Measurements from ENCODE around the gene TRIM71. TPM values are rescaled to one million over a fixed set of nuclear protein-coding genes. Genes with fewer than 3 reads are reported as not detected.
"Not testable (repeated sequence)": the region's sequence is repeated elsewhere in the genome, so short reads cannot be mapped to it uniquely, and the experiment has no call there.

The TRIM71 gene
- total RNA-seq, 4 donors from 2014 or later, result not detected

DNA sequence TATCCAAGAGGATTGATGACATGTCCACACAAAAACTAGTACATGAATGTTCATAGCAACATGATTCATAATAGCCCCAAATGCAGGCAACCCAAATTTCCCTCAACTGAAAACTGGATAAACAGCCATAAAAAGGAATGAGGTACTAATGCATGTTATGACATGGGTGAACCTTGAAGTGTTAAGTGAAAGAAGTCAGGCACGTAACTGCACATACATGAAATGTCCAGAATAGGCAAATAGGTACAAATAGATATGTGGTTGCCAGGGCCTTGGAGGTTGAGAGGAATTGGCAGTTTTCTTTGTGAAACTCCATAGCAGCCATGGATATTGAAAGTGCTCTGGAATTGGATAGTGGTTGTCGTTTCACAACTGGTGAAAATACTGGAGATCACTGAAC, 81.5 kb downstream of the TRIM71 start:
- intact Hi-C loops (cut with DNase I; ENCODE audit: low total_unique reads) (no loop called here), in situ Hi-C loops (cut with MboI; ENCODE audit: low pct_ligation_motif_present in 1 of 4, low pct_unique_long_range_greater_than_20kb in 1 of 4, low sequenced_read_pairs in 3 of 4) (no loop called here)
- no peak overlapping the region for H3K4me3 ChIP-seq
- peaks cover 10% of the 10 kb centered on the region for H3K27me3 ChIP-seq
- H3K9me3 ChIP-seq, result no peaks in the 10 kb centered on the region
- no peaks in the 10 kb centered on the region for H3K36me3 ChIP-seq
- TF ChIP-seq EP300 (IDR thresholded peaks at IDR 0.05; ENCODE audit: low read depth) (no peak), POLR2A (IDR thresholded peaks at IDR 0.05) (no peak), POLR2AphosphoS5 (IDR thresholded peaks at IDR 0.05) (no peak)
- TF ChIP-seq, protein P1, sequence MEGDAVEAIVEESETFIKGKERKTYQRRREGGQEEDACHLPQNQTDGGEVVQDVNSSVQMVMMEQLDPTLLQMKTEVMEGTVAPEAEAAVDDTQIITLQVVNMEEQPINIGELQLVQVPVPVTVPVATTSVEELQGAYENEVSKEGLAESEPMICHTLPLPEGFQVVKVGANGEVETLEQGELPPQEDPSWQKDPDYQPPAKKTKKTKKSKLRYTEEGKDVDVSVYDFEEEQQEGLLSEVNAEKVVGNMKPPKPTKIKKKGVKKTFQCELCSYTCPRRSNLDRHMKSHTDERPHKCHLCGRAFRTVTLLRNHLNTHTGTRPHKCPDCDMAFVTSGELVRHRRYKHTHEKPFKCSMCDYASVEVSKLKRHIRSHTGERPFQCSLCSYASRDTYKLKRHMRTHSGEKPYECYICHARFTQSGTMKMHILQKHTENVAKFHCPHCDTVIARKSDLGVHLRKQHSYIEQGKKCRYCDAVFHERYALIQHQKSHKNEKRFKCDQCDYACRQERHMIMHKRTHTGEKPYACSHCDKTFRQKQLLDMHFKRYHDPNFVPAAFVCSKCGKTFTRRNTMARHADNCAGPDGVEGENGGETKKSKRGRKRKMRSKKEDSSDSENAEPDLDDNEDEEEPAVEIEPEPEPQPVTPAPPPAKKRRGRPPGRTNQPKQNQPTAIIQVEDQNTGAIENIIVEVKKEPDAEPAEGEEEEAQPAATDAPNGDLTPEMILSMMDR (IDR thresholded peaks at IDR 0.05), result no peak
- DNase-seq, result no peak
- 78 to 90% methylated on average over 1 to 2 of the region's 2 CpGs for WGBS, 2 donors (ENCODE audit: low coverage in 1 of 2)
- no peak overlapping the region for H3K27ac ChIP-seq
- H3K4me1 ChIP-seq, result no peaks in the 10 kb centered on the region

- WGBS, 2 donors (ENCODE audit: low coverage in 1 of 2), result 61 to 63% methylated on average over 5 to 6 of the region's 7 CpGs
- no peaks in the 10 kb centered on the region for H3K9me3 ChIP-seq
- in situ Hi-C loops (cut with MboI; ENCODE audit: low pct_ligation_motif_present in 1 of 4, low pct_unique_long_range_greater_than_20kb in 1 of 4, low sequenced_read_pairs in 3 of 4) (loop anchor here in 1 of 4 donors (25.0 kb wide), 1 partner anchor 164 kb away; no protein-coding TSS in a partner anchor), intact Hi-C loops (cut with DNase I; ENCODE audit: low total_unique reads) (no loop called here)
- no peak overlapping the region for H3K27ac ChIP-seq
- H3K4me3 ChIP-seq, result no peak overlapping the region
- no peaks in the 10 kb centered on the region for H3K4me1 ChIP-seq
- DNase-seq, result no peak
- H3K27me3 ChIP-seq, result peaks cover 10% of the 10 kb centered on the region
- TF ChIP-seq EP300 (IDR thresholded peaks at IDR 0.05; ENCODE audit: low read depth), result no peak
- no peak for TF ChIP-seq POLR2A (IDR thresholded peaks at IDR 0.05)
- TF ChIP-seq, protein P1 (IDR thresholded peaks at IDR 0.05), result no peak
- no peak for TF ChIP-seq POLR2AphosphoS5 (IDR thresholded peaks at IDR 0.05)
- no peaks in the 10 kb centered on the region for H3K36me3 ChIP-seq
Observed at GRCh38 chr3:32901005-32901932, 83.5 kb downstream of the TRIM71 start.

DNA sequence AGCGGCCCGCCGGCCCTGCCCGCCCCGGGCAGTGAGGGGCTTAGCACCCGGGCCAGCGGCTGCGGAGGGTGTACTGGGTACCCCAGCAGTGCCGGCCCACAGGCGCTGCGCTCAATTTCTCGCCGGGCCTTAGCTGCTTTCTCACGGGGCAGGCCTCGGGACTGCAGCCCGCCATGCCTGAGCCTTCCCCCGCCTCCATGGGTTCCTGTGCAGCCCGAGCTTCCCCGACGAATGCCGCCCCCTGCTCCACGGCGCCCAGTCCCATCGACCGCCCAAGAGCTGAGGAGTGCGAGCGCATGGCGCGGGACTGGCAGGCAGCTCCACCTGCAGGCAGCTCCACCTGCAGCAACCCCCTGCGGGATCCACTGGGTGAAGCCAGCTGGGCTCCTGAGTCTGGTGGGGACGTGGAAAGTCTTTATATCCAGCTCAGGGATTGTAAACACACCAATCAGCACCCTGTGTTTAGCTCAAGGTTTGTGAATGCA, 85.1 kb downstream of the TRIM71 start:
- DNase-seq, result peak; percentile 26
- 32% methylated on average over 29 of the region's 31 CpGs; no CpG with 5 or more reads in 1 of the 2 donors for WGBS, 2 donors (ENCODE audit: low coverage in 1 of 2)

GRCh38 chr3:32903953-32904352, 86.2 kb downstream of the TRIM71 start:
- intact Hi-C loops (cut with DNase I; ENCODE audit: low total_unique reads), result no loop called here
- H3K27me3 ChIP-seq, result no peaks in the 10 kb centered on the region
- TF ChIP-seq POLR2AphosphoS5 (IDR thresholded peaks at IDR 0.05), result no peak
- TF ChIP-seq EP300 (IDR thresholded peaks at IDR 0.05; ENCODE audit: low read depth), result no peak
- no peak for TF ChIP-seq POLR2A (IDR thresholded peaks at IDR 0.05)
- TF ChIP-seq, protein P1 (IDR thresholded peaks at IDR 0.05), result no peak
- H3K4me3 ChIP-seq, result no peak overlapping the region
- H3K9me3 ChIP-seq, result no peaks in the 10 kb centered on the region
- H3K36me3 ChIP-seq, result no peaks in the 10 kb centered on the region
- H3K27ac ChIP-seq, result no peak overlapping the region
- 94 to 100% methylated on average over 4 to 10 of the region's 10 CpGs for WGBS, 2 donors (ENCODE audit: low coverage in 1 of 2)
- H3K4me1 ChIP-seq, result no peaks in the 10 kb centered on the region
- in situ Hi-C loops (cut with MboI; ENCODE audit: low pct_ligation_motif_present in 1 of 4, low pct_unique_long_range_greater_than_20kb in 1 of 4, low sequenced_read_pairs in 3 of 4), result loop anchor here in 1 of 4 donors (25.0 kb wide), 1 partner anchor 167 kb away; no protein-coding TSS in a partner anchor
- DNase-seq, result no peak

More for the DNA sequence above, 85.1 kb downstream of the TRIM71 start:
- H3K36me3 ChIP-seq; H3K9me3 ChIP-seq; H3K4me1 ChIP-seq; intact Hi-C loops (cut with DNase I; ENCODE audit: low total_unique reads); H3K27ac ChIP-seq; H3K27me3 ChIP-seq: not testable (repeated sequence)
- TF ChIP-seq, protein P1 (IDR thresholded peaks at IDR 0.05), result peak in 1 of 5 experiments; percentile 10
- peak overlapping the region in 3 of 4 donors; percentile 19 to 42 (median 39) for H3K4me3 ChIP-seq
- in situ Hi-C loops (cut with MboI; ENCODE audit: low pct_ligation_motif_present in 1 of 4, low pct_unique_long_range_greater_than_20kb in 1 of 4, low sequenced_read_pairs in 3 of 4), result loop anchor here in 1 of 4 donors (25.0 kb wide), 1 partner anchor 166 kb away; no protein-coding TSS in a partner anchor

Data from transverse colon (tissue), 4 donors.